Lower leg skin (tissue), 4 donors: ENCODE data around the gene CMSS1. TPM values are rescaled to one million over a fixed set of nuclear protein-coding genes. Genes with fewer than 3 reads are reported as not detected.

Experiments used
- DNase-seq, 2 donors: peaks; one replicate each; pipeline ENCODE4 v3.0.0-alpha.2; 2019; ENCODE audit warnings: low spot score in 2 of 2
- H3K4me3 ChIP-seq: fragments of 200-600 bp; sonication (generic); 2 replicates; pipeline ENCODE4 v1.5.1; 2017; ENCODE audit warnings: mild to moderate bottlenecking, low read depth; ENCODE audit not compliant: poor library complexity, severe bottlenecking
- POLR2A ChIP-seq, 2 donors: fragments of 450-650 bp; IDR thresholded peaks; one replicate each; pipeline ENCODE4 v1.6.1; 2016 to 2017; ENCODE audit warnings: antibody characterized with exemption in 2 of 2, mild to moderate bottlenecking in 1 of 2, moderate library complexity in 1 of 2
- WGBS, 2 donors: methylation state at CpG; one replicate each; pipeline ENCODE4 v1.1.5; 2018; 5-methylcytosine and 5-hydroxymethylcytosine counted together
- intact Hi-C: fragments of 100-400 bp; cut with DNase I; formaldehyde crosslinking; loops from one replicate; pipeline ENCODE4 v1.15.0; 2023; ENCODE audit warnings: low total_unique reads
- total RNA-seq, 4 donors: library from RNA; depleted of rRNA; stranded (reverse); fragments of >200 nt; gene quantifications; one replicate each; pipeline ENCODE4 v1.1.0, GENCODE V29; 2016
- TF ChIP-seq, protein P1 (sequence below), 3 donors: fragments of 450-650 bp; IDR thresholded peaks; one replicate each; pipeline ENCODE4 v1.5.1; 2016; ENCODE audit warnings: antibody characterized with exemption in 3 of 3, mild to moderate bottlenecking in 3 of 3, moderate library complexity in 2 of 3

Gene CMSS1
- total RNA-seq, 4 donors from 2014 or later = 3.7 to 13.2 (median 7.5) TPM

DNA sequence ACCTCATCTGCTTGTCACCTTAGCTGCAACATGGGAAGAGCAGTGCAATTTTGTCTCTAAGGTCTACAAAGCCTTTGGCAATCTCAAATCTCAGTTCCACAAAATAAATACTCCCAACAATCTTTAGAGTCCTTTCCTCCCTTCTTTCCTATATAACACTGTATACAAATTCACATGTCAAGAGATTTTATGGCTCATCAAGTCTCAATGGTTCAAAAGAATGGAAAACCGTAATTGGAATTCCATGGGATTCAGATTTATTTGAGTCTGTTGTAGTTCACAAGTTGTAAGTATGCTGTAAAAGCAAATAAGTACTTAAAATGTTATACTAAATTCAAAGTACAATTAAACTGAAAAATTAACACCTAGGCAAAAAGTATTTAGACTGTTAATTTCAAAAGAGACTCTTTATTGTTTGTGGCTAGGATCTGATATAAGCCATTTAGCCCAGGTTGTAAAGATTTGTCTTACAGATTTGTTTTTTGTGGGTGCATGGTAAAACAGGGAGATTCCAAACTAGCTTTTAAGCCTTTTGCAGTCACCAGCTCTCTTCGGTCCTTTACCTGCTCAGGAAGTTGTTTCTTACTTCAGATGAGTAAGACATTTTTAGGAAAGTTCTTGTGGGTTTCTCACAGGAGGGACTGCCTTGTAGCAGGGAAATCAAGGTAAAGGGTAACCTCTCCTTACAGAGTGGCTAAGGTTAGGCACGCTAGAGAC, 50.1 kb downstream of the CMSS1 start:
- intact Hi-C loops = no loop called here
- TF ChIP-seq POLR2A (IDR thresholded peaks at IDR 0.05) = no peak
- TF ChIP-seq, protein P1, sequence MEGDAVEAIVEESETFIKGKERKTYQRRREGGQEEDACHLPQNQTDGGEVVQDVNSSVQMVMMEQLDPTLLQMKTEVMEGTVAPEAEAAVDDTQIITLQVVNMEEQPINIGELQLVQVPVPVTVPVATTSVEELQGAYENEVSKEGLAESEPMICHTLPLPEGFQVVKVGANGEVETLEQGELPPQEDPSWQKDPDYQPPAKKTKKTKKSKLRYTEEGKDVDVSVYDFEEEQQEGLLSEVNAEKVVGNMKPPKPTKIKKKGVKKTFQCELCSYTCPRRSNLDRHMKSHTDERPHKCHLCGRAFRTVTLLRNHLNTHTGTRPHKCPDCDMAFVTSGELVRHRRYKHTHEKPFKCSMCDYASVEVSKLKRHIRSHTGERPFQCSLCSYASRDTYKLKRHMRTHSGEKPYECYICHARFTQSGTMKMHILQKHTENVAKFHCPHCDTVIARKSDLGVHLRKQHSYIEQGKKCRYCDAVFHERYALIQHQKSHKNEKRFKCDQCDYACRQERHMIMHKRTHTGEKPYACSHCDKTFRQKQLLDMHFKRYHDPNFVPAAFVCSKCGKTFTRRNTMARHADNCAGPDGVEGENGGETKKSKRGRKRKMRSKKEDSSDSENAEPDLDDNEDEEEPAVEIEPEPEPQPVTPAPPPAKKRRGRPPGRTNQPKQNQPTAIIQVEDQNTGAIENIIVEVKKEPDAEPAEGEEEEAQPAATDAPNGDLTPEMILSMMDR (IDR thresholded peaks at IDR 0.05) = no peak
- DNase-seq = no peak
- no peak overlapping the region for H3K4me3 ChIP-seq
- 78 to 88% methylated on average over 3 of the region's 3 CpGs for WGBS, 2 donors

DNA sequence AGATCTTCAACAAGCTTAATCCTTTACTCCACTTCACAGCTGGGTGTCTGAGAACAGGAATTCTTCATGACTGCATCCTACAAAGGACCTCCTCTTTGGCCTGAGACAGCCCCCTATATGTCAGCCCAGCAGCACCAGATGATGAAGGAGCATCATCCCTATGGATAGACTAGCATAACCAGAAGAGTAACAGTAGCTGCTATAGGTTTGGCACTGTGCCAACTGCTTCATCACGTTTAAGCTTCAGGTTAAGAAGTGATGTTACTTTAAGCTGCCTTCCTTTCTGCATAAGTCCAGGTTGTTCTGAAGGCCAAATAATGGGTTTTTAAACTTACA, 50.6 kb downstream of the CMSS1 start:
- DNase-seq = no peak
- WGBS, 2 donors = 0 to 14% methylated on average over 1 of the region's 1 CpG

DNA sequence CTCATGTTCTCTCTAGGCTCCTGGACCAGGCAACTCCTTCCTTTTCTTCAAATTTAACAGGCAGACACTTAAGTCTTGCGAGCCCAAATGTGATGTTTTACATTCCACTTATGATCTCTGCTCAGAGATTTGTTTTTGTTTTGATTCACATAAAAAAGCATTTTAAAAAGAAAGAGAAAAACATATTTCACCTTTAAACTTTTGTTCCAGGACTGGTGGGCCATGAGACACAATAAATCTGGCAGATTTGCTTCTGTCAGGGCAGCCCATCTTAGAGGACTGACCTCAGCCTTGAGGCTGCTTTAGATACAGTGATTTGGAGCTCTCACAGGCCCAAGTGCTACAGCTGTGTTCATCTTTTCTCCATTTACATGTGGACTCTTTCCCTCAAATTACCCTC, 52.0 kb downstream of the CMSS1 start:
- DNase-seq = no peak
- 77 to 84% methylated on average over 1 of the region's 1 CpG for WGBS, 2 donors
- intact Hi-C loops = no loop called here
- no peak for TF ChIP-seq POLR2A (IDR thresholded peaks at IDR 0.05)
- TF ChIP-seq, protein P1 (IDR thresholded peaks at IDR 0.05) = no peak
- no peak overlapping the region for H3K4me3 ChIP-seq

More for the DNA sequence above, 50.6 kb downstream of the CMSS1 start:
- no peak overlapping the region for H3K4me3 ChIP-seq
- TF ChIP-seq, protein P1 (IDR thresholded peaks at IDR 0.05) = no peak
- TF ChIP-seq POLR2A (IDR thresholded peaks at IDR 0.05) = no peak
- intact Hi-C loops = no loop called here

DNA sequence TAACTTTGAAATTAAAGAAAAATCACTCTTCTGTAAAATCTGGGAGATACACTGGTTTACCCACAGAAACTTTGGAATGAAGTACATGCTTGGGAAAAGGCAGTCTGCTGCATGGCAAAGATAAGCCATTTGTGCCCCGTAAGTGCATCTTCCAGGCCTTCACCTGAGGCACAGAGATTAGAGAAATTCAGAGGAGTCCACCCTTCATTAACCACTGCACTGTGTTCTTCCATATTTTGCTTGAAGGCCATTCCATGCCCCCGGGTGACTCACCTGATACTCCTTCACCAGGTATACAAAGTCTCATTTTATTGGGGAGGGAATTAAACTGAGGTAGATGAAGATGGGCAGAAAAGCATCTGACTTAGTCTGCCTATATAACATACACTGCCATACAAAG, 53.0 kb downstream of the CMSS1 start:
- TF ChIP-seq, protein P1 (IDR thresholded peaks at IDR 0.05) = no peak
- no peak for TF ChIP-seq POLR2A (IDR thresholded peaks at IDR 0.05)
- no peak overlapping the region for H3K4me3 ChIP-seq
- intact Hi-C loops = no loop called here
- no peak for DNase-seq
- WGBS, 2 donors = 84 to 85% methylated on average over 2 of the region's 2 CpGs

DNA sequence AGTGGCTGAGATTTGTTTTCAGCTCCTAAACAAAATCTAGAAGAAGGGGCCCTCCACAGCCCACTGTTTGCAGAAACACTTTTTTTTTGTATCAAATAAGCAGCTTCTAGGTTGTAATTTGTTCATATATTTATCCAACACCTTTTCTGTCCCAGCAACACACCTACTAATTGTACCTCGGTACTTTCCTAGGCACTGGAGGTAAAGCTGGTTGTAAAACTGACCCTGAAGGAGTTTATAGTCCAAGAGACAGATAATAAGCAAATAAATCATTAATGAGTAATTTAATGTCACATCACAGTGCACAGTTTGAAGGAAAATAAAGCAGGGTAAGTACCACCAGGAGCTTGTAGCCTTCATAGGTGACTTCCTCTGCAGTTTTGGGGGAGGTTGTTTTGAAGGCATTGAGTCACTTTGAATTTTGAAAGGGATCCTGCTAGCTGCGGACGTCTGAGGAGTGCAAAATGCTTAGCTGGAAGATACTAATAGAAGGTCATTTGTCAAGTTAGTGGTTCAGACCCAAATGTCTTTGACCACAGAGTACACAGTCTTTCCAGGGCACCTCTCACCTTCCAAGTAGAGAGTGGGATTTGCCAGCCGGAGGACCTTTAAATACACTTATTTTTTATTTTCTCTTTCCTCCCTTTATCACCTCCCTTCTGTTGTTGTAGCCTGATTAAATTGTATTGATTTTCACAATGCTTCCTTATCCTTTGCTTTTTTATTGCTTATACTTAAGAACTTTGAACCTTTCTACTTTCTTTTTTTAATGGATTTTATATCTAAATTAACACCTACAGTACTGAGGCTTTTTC, 53.8 kb downstream of the CMSS1 start:
- no peak overlapping the region for H3K4me3 ChIP-seq
- no peak for TF ChIP-seq POLR2A (IDR thresholded peaks at IDR 0.05)
- TF ChIP-seq, protein P1 (IDR thresholded peaks at IDR 0.05) = no peak
- DNase-seq = no peak
- intact Hi-C loops = no loop called here
- WGBS, 2 donors = 74 to 79% methylated on average over 4 of the region's 4 CpGs
